ENCODE measurements around the gene CAMSAP3.

Gene CAMSAP3

GRCh38 chr19:7582446-7582845, 13.2 kb upstream of the CAMSAP3 start:
- H3K27ac ChIP-seq (ENCODE audit: low read depth, low read length, poor library complexity, severe bottlenecking): no peak overlapping the region
- no peaks in the 10 kb centered on the region for H3K36me3 ChIP-seq (ENCODE audit: insufficient read depth, low read length)
- H3K4me2 ChIP-seq (ENCODE audit: low read length): no peak overlapping the region
- no peak overlapping the region for H3K4me3 ChIP-seq (ENCODE audit: low read depth, low read length, poor library complexity, severe bottlenecking)
- TF ChIP-seq EZH2 (IDR thresholded peaks at IDR 0.05; ENCODE audit: borderline replicate concordance, low read length) (no peak), CTCF (IDR thresholded peaks at IDR 0.05; ENCODE audit: low read length) (no peak)
- no peaks in the 10 kb centered on the region for H3F3A ChIP-seq (ENCODE audit: insufficient read depth, low read length)
- no peaks in the 10 kb centered on the region for H3K9me2 ChIP-seq (ENCODE audit: low read depth, low read length)
- no peak overlapping the region for H2AFZ ChIP-seq (ENCODE audit: low read length)
- H3K9ac ChIP-seq (ENCODE audit: low read length): no peak overlapping the region
- H3K27me3 ChIP-seq (ENCODE audit: insufficient read depth, low read length): no peaks in the 10 kb centered on the region
- no peaks in the 10 kb centered on the region for H3K9me3 ChIP-seq (ENCODE audit: low read length)
- no peaks in the 10 kb centered on the region for H3K79me2 ChIP-seq (ENCODE audit: insufficient read depth, low read length)
- H3K4me1 ChIP-seq (ENCODE audit: insufficient read depth, low read length, severe bottlenecking): no peaks in the 10 kb centered on the region
- H4K20me1 ChIP-seq (ENCODE audit: insufficient read depth, low read length): no peaks in the 10 kb centered on the region

GRCh38 chr19:7589822-7590221, 5.8 kb upstream of the CAMSAP3 start:
- Histone ChIP-seq H3K27me3 (ENCODE audit: insufficient read depth, low read length) (no peaks in the 10 kb centered on the region), H3K4me2 (ENCODE audit: low read length) (no peak overlapping the region), H4K20me1 (ENCODE audit: insufficient read depth, low read length) (no peaks in the 10 kb centered on the region), H2AFZ (ENCODE audit: low read length) (no peak overlapping the region), H3K36me3 (ENCODE audit: insufficient read depth, low read length) (no peaks in the 10 kb centered on the region), H3K9ac (ENCODE audit: low read length) (no peak overlapping the region), H3K27ac (ENCODE audit: low read depth, low read length, poor library complexity, severe bottlenecking) (no peak overlapping the region), H3K4me1 (ENCODE audit: insufficient read depth, low read length, severe bottlenecking) (no peaks in the 10 kb centered on the region), H3F3A (ENCODE audit: insufficient read depth, low read length) (no peaks in the 10 kb centered on the region), H3K9me2 (ENCODE audit: low read depth, low read length) (no peaks in the 10 kb centered on the region), H3K79me2 (ENCODE audit: insufficient read depth, low read length) (no peaks in the 10 kb centered on the region), H3K9me3 (ENCODE audit: low read length) (no peaks in the 10 kb centered on the region), H3K4me3 (ENCODE audit: low read depth, low read length, poor library complexity, severe bottlenecking) (no peak overlapping the region)
- no peak for TF ChIP-seq CTCF (IDR thresholded peaks at IDR 0.05; ENCODE audit: low read length)
- TF ChIP-seq EZH2 (IDR thresholded peaks at IDR 0.05; ENCODE audit: borderline replicate concordance, low read length): no peak

GRCh38 chr19:7590256-7590655, 5.4 kb upstream of the CAMSAP3 start:
- H3F3A ChIP-seq (ENCODE audit: insufficient read depth, low read length): no peaks in the 10 kb centered on the region
- H3K4me3 ChIP-seq (ENCODE audit: low read depth, low read length, poor library complexity, severe bottlenecking): no peak overlapping the region
- no peak for TF ChIP-seq CTCF (IDR thresholded peaks at IDR 0.05; ENCODE audit: low read length)
- no peaks in the 10 kb centered on the region for H3K9me3 ChIP-seq (ENCODE audit: low read length)
- H3K36me3 ChIP-seq (ENCODE audit: insufficient read depth, low read length): no peaks in the 10 kb centered on the region
- H4K20me1 ChIP-seq (ENCODE audit: insufficient read depth, low read length): no peaks in the 10 kb centered on the region
- H3K9me2 ChIP-seq (ENCODE audit: low read depth, low read length): no peaks in the 10 kb centered on the region
- no peaks in the 10 kb centered on the region for H3K4me1 ChIP-seq (ENCODE audit: insufficient read depth, low read length, severe bottlenecking)
- no peaks in the 10 kb centered on the region for H3K27me3 ChIP-seq (ENCODE audit: insufficient read depth, low read length)
- H3K9ac ChIP-seq (ENCODE audit: low read length): no peak overlapping the region
- H2AFZ ChIP-seq (ENCODE audit: low read length): no peak overlapping the region
- no peak overlapping the region for H3K4me2 ChIP-seq (ENCODE audit: low read length)
- no peak overlapping the region for H3K27ac ChIP-seq (ENCODE audit: low read depth, low read length, poor library complexity, severe bottlenecking)
- H3K79me2 ChIP-seq (ENCODE audit: insufficient read depth, low read length): no peaks in the 10 kb centered on the region
